RWPE1 (cell line): ENCODE data around the gene DOP1B.
"Not testable (repeated sequence)": the region's sequence is repeated elsewhere in the genome, so short reads cannot be mapped to it uniquely, and the experiment has no call there.

Source experiments
- CTCF ChIA-PET: fragments of 350-600 bp; sonication (Branson Sonifier 250); formaldehyde crosslinking; extraction: SDS; loops from one replicate; lab custom pipeline; 2021; lab: Yijun Ruan, JAX
- POLR2A ChIA-PET: fragments of 400-600 bp; formaldehyde crosslinking; extraction: SDS; loops from one replicate; lab custom pipeline; 2020; ENCODE audit warnings: antibody characterized with exemption; ENCODE audit not compliant: low non-redundant PET; lab: Yijun Ruan, JAX
- DNase-seq: peaks from one replicate; pipeline ENCODE4 v3.0.0; 2012; ENCODE audit warnings: low spot score
- H3K27ac ChIP-seq: fragments of 450-650 bp; 2 replicates; pipeline ENCODE4 v1.5.1; 2017
- TF ChIP-seq, protein P1 (sequence below): fragments of 450-650 bp; conservative IDR thresholded peaks from 2 replicates; pipeline ENCODE4 v1.5.1; 2017; ENCODE audit warnings: low read depth, mild to moderate bottlenecking

Gene DOP1B

DNA sequence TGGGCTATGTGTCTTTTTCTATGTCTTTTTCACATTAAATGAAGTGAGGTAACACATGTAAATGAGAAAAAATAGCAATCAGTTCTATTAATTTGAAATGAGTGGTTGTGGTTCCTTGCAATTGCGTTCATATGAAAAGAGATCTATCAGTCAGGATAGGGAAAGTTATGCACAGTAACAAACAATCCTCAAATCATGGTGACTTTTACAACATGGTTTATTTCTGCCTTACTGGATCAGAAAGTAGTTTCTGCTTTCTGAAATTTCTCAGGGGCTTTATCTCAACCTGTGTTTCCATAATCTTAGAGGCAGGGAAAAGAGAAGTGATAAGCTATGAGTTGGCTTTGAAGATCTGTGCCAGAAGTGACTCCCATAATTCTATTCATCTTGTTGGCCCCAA is 39.0 kb downstream of the DOP1B start:
- TF ChIP-seq, protein P1, sequence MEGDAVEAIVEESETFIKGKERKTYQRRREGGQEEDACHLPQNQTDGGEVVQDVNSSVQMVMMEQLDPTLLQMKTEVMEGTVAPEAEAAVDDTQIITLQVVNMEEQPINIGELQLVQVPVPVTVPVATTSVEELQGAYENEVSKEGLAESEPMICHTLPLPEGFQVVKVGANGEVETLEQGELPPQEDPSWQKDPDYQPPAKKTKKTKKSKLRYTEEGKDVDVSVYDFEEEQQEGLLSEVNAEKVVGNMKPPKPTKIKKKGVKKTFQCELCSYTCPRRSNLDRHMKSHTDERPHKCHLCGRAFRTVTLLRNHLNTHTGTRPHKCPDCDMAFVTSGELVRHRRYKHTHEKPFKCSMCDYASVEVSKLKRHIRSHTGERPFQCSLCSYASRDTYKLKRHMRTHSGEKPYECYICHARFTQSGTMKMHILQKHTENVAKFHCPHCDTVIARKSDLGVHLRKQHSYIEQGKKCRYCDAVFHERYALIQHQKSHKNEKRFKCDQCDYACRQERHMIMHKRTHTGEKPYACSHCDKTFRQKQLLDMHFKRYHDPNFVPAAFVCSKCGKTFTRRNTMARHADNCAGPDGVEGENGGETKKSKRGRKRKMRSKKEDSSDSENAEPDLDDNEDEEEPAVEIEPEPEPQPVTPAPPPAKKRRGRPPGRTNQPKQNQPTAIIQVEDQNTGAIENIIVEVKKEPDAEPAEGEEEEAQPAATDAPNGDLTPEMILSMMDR, result no peak
- ChIA-PET POLR2A (no interaction called here), CTCF (interaction anchor here (0.8 kb wide), 1 partner anchor 135 kb away, joined by 3 read pairs; no protein-coding TSS in a partner anchor)
- no peak overlapping the region for H3K27ac ChIP-seq
- DNase-seq, result no peak

- TF ChIP-seq, protein P1, result no peak
- POLR2A ChIA-PET, result interaction anchor here (0.7 kb wide), 1 partner anchor 669 kb away, joined by 3 read pairs; no protein-coding TSS in a partner anchor
- no peak for DNase-seq
- no peak overlapping the region for H3K27ac ChIP-seq
- CTCF ChIA-PET, result interaction anchor here (0.7 kb wide), 1 partner anchor 1783 kb away, joined by 3 read pairs; no protein-coding TSS in a partner anchor
These were observed 42.4 kb downstream of the DOP1B start for GRCh38 chr21:36199021-36199420.

- H3K27ac ChIP-seq, DNase-seq, POLR2A ChIA-PET: not testable (repeated sequence)
- CTCF ChIA-PET, result interaction anchor here (0.7 kb wide), 1 partner anchor 1783 kb away, joined by 3 read pairs; no protein-coding TSS in a partner anchor
These were observed 43.0 kb downstream of the DOP1B start for GRCh38 chr21:36199575-36199974.

- TF ChIP-seq, protein P1, result no peak
- H3K27ac ChIP-seq, result no peak overlapping the region
- no peak for DNase-seq
- POLR2A ChIA-PET, result no interaction called here
- CTCF ChIA-PET, result no interaction called here
These were observed 43.5 kb downstream of the DOP1B start for GRCh38 chr21:36200081-36200561.

DNA sequence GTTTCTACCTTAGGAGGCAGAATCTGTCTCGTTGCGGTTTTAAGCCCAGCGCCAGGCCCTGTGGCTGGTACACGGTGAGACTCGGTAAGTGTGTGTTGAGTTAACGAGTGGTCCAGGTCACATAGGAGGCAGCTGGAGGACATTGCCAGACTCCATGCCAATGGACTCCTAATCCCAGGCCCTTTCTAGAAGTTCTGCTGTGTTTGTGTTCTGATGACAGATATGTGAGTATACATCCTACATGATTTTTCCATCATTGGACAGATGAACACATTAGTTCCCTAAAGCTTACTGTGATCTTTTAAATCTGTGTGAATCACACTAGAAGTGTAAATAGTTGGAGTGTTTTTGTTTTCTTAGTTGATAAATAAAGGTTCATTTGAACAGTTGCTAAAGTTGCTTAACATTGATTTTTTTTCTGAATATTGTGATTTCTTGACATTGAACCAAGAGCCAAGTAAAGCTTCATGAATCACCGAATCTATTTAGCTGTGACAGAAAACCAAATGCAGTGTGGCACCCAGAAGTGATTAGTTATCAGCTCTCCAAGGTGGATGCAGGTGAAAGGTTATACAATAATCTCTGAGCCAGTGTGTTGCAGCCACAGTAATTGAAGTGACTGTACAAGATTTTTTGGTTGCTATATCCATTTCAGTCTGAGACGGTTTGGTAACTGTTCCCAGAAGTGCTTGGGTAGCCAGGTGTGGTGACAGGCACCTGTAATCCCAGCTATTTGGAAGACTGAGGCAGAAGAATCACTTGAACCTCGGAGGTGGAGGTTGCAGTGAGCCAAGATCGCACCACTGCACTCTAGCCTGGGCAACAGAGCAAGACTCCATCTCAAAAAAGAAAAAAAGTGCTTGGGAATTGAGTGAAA is 46.3 kb downstream of the DOP1B start:
- no peak for DNase-seq
- CTCF ChIA-PET, result interaction anchor here (0.8 to 1.2 kb wide), 3 partner anchors 8 to 18 kb away, joined by 3 to 4 read pairs (median 4); no protein-coding TSS in a partner anchor

DNA sequence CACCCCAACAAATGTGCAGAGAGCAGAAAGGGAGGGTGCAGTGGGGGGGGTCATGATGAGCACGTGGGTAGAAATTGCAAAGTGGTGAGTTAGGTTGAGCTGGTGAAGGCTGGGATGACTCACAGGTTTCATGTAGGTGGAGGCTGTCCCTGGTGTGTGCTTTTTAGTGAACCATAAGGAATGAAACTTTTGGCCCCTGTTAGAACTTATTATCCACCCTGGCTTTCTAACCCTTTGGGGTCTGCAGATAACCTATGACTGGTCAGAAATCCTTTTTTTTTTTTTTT is 46.9 kb downstream of the DOP1B start:
- ChIA-PET CTCF (interaction anchor here (1.0 kb wide), 1 partner anchor 18 kb away, joined by 4 read pairs; no protein-coding TSS in a partner anchor), POLR2A (interaction anchor here (0.6 to 1.3 kb wide), 3 partner anchors 15 to 48 kb away, joined by 3 to 4 read pairs (median 3); no protein-coding TSS in a partner anchor)
- DNase-seq, result peak; percentile 92
- TF ChIP-seq, protein P1, result no peak
- H3K27ac ChIP-seq, result peak overlapping the region; percentile 44

More for the DNA sequence above, 46.3 kb downstream of the DOP1B start:
- TF ChIP-seq, protein P1, result no peak
- POLR2A ChIA-PET, result interaction anchor here (1.1 to 1.3 kb wide), 2 partner anchors 15 to 47 kb away, joined by 3 to 4 read pairs; no protein-coding TSS in a partner anchor
- H3K27ac ChIP-seq, result peak overlapping the region; percentile 44
